ENCODE results near the gene FRMD4A.

FRMD4A gene

DNA sequence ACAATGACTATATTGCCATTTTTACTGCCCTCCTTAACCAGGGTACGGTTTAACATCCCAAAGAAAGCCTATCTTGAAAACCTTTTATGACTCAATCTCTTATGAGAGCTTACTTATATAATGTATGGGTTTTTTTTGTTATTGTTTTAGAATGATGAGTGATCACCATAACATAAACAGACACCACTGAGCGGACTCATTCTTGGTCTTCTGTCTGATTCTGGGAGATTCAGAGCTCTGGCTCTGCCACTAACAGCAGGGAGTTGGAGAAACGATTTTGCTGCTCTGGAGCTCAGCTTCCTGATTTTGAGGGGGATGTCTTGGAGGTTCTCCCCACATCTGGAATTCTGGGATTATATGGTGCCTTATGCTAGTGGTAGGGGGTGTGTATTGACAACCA lies 244.1 kb downstream of the FRMD4A start:
- Histone ChIP-seq H2AFZ (ENCODE audit: low read depth, low read length, severe bottlenecking) (no peak overlapping the region), H3K4me2 (ENCODE audit: low read depth, low read length, poor library complexity, severe bottlenecking) (no peak overlapping the region), H3K9me2 (replicated peaks; ENCODE audit: insufficient read depth, low read length) (no peaks in the 10 kb centered on the region), H3K4me3 (ENCODE audit: insufficient read depth, low read length, poor library complexity, severe bottlenecking) (no peak overlapping the region), H3K9ac (ENCODE audit: low read length) (no peak overlapping the region), H3K27me3 (ENCODE audit: low read length) (no peaks in the 10 kb centered on the region), H3K9me3 (ENCODE audit: insufficient read depth, low read length) (no peaks in the 10 kb centered on the region), H4K20me1 (ENCODE audit: low read depth, low read length) (no peaks in the 10 kb centered on the region), H3K79me2 (ENCODE audit: insufficient read depth, low read length) (no peaks in the 10 kb centered on the region), H3K36me3 (ENCODE audit: low read length) (no peaks in the 10 kb centered on the region), H3K27ac (ENCODE audit: low read depth, low read length) (no peak overlapping the region), H3F3A (ENCODE audit: insufficient read depth) (no peaks in the 10 kb centered on the region)
- TF ChIP-seq, protein P1, sequence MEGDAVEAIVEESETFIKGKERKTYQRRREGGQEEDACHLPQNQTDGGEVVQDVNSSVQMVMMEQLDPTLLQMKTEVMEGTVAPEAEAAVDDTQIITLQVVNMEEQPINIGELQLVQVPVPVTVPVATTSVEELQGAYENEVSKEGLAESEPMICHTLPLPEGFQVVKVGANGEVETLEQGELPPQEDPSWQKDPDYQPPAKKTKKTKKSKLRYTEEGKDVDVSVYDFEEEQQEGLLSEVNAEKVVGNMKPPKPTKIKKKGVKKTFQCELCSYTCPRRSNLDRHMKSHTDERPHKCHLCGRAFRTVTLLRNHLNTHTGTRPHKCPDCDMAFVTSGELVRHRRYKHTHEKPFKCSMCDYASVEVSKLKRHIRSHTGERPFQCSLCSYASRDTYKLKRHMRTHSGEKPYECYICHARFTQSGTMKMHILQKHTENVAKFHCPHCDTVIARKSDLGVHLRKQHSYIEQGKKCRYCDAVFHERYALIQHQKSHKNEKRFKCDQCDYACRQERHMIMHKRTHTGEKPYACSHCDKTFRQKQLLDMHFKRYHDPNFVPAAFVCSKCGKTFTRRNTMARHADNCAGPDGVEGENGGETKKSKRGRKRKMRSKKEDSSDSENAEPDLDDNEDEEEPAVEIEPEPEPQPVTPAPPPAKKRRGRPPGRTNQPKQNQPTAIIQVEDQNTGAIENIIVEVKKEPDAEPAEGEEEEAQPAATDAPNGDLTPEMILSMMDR (IDR thresholded peaks at IDR 0.05; ENCODE audit: insufficient read depth, low read length, poor library complexity, severe bottlenecking) = no peak

DNA sequence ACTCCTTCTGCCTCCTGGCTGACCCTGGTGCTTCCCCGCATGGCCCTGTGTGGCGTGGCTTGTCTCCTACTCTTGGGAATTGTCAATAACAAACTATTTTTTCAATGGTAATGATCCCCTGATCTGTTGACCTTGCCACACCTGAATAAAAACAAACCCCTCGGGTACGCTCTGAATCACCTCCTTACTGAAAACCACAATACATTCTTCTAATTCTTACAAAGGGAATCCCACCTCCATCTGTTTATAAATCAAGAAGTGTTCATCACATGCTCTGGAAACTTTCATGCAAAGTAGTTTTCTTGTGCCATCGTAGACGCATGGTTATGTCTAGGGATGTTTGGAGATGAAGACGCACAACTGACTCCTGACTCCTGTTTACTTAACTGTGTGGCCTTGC lies 245.8 kb downstream of the FRMD4A start:
- no peaks in the 10 kb centered on the region for H3K36me3 ChIP-seq (ENCODE audit: low read length)
- no peaks in the 10 kb centered on the region for H3K9me3 ChIP-seq (ENCODE audit: insufficient read depth, low read length)
- no peaks in the 10 kb centered on the region for H3F3A ChIP-seq (ENCODE audit: insufficient read depth)
- H3K27ac ChIP-seq (ENCODE audit: low read depth, low read length) = no peak overlapping the region
- H3K27me3 ChIP-seq (ENCODE audit: low read length) = no peaks in the 10 kb centered on the region
- H3K9me2 ChIP-seq (replicated peaks; ENCODE audit: insufficient read depth, low read length) = no peaks in the 10 kb centered on the region
- no peaks in the 10 kb centered on the region for H4K20me1 ChIP-seq (ENCODE audit: low read depth, low read length)
- H3K4me2 ChIP-seq (ENCODE audit: low read depth, low read length, poor library complexity, severe bottlenecking) = no peak overlapping the region
- no peak for TF ChIP-seq EZH2phosphoT487 (conservative IDR thresholded peaks at IDR 0.05; ENCODE audit: low read length)
- TF ChIP-seq, protein P1 (IDR thresholded peaks at IDR 0.05; ENCODE audit: insufficient read depth, low read length, poor library complexity, severe bottlenecking) = no peak
- no peaks in the 10 kb centered on the region for H3K79me2 ChIP-seq (ENCODE audit: insufficient read depth, low read length)
- no peak overlapping the region for H3K4me3 ChIP-seq (ENCODE audit: insufficient read depth, low read length, poor library complexity, severe bottlenecking)
- H3K9ac ChIP-seq (ENCODE audit: low read length) = no peak overlapping the region
- H2AFZ ChIP-seq (ENCODE audit: low read depth, low read length, severe bottlenecking) = no peak overlapping the region

DNA sequence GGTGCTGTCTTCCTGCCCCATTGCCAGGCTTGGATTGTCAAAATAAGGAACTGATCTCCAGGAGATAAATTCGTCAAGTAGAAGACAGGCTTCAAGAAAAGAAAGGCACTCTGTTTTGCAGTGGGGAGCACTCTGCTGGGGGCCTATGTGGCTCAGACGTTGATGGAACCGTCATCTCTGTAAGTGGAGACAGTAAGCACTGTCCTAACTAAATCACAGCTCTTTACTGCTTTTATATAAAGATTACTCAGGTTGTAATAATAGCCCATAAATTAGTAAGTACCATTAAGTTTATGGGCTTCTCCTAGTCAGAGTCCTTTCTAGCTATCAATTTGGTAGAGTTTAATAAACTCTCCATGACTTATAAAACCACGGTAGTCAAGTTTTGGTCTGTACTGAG lies 249.9 kb downstream of the FRMD4A start:
- Histone ChIP-seq H3K27me3 (ENCODE audit: low read length) (no peaks in the 10 kb centered on the region), H3K4me3 (ENCODE audit: insufficient read depth, low read length, poor library complexity, severe bottlenecking) (no peak overlapping the region), H3K27ac (ENCODE audit: low read depth, low read length) (no peak overlapping the region), H3F3A (ENCODE audit: insufficient read depth) (no peaks in the 10 kb centered on the region), H4K20me1 (ENCODE audit: low read depth, low read length) (no peaks in the 10 kb centered on the region), H3K36me3 (ENCODE audit: low read length) (no peaks in the 10 kb centered on the region), H3K9me3 (ENCODE audit: insufficient read depth, low read length) (no peaks in the 10 kb centered on the region), H3K9ac (ENCODE audit: low read length) (no peak overlapping the region), H2AFZ (ENCODE audit: low read depth, low read length, severe bottlenecking) (no peak overlapping the region), H3K9me2 (replicated peaks; ENCODE audit: insufficient read depth, low read length) (no peaks in the 10 kb centered on the region), H3K79me2 (ENCODE audit: insufficient read depth, low read length) (no peaks in the 10 kb centered on the region), H3K4me2 (ENCODE audit: low read depth, low read length, poor library complexity, severe bottlenecking) (no peak overlapping the region)
- TF ChIP-seq, protein P1 (IDR thresholded peaks at IDR 0.05; ENCODE audit: insufficient read depth, low read length, poor library complexity, severe bottlenecking) = no peak
- no peak for TF ChIP-seq EZH2phosphoT487 (conservative IDR thresholded peaks at IDR 0.05; ENCODE audit: low read length)

DNA sequence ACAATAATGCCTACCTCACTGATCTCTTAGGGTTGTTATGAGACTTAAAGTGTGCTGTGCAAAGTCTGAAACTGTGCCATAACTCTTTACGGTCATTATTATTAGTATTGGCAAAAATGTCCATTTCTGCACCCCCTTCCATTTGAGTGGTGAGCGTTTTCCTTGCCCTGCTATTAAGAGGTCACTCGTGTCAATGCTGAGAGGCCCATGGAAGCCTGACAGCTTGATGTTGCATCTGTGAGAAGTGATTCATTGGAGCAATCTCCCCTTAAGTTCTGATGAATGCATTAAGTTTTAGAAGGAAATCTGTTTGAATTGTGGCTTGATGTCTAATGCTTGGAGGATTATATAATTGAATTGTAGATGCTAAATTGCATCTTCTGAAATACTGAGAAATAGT lies 253.3 kb downstream of the FRMD4A start:
- H3K4me2 ChIP-seq (ENCODE audit: low read depth, low read length, poor library complexity, severe bottlenecking) = no peak overlapping the region
- no peak overlapping the region for H3K27ac ChIP-seq (ENCODE audit: low read depth, low read length)
- H3K9ac ChIP-seq (ENCODE audit: low read length) = no peak overlapping the region
- H4K20me1 ChIP-seq (ENCODE audit: low read depth, low read length) = no peaks in the 10 kb centered on the region
- no peaks in the 10 kb centered on the region for H3K9me2 ChIP-seq (replicated peaks; ENCODE audit: insufficient read depth, low read length)
- H3F3A ChIP-seq (ENCODE audit: insufficient read depth) = no peaks in the 10 kb centered on the region
- no peaks in the 10 kb centered on the region for H3K27me3 ChIP-seq (ENCODE audit: low read length)
- no peaks in the 10 kb centered on the region for H3K79me2 ChIP-seq (ENCODE audit: insufficient read depth, low read length)
- H2AFZ ChIP-seq (ENCODE audit: low read depth, low read length, severe bottlenecking) = no peak overlapping the region
- no peak overlapping the region for H3K4me3 ChIP-seq (ENCODE audit: insufficient read depth, low read length, poor library complexity, severe bottlenecking)
- TF ChIP-seq, protein P1 (IDR thresholded peaks at IDR 0.05; ENCODE audit: insufficient read depth, low read length, poor library complexity, severe bottlenecking) = no peak
- TF ChIP-seq EZH2phosphoT487 (conservative IDR thresholded peaks at IDR 0.05; ENCODE audit: low read length) = no peak
- H3K36me3 ChIP-seq (ENCODE audit: low read length) = no peaks in the 10 kb centered on the region
- H3K9me3 ChIP-seq (ENCODE audit: insufficient read depth, low read length) = no peaks in the 10 kb centered on the region

Measured in SU-DHL-6 (cell line).